Subcutaneous abdominal adipose tissue (tissue), 5 donors: ENCODE results near the gene CDKL5.

Experiments used
- H3K27ac ChIP-seq: one replicate; pipeline ENCODE4 v1.7.0; 2013; ENCODE audit warnings: low read depth, mild to moderate bottlenecking, inconsistent platforms, low read length, moderate library complexity
- H3K27me3 ChIP-seq, 5 donors: one replicate each; pipeline ENCODE4 v1.7.0; 2013; ENCODE audit warnings: low read length in 5 of 5, inconsistent platforms in 1 of 5; ENCODE audit not compliant: control insufficient read depth in 5 of 5, insufficient read depth in 4 of 5
- H3K36me3 ChIP-seq, 5 donors: one replicate each; pipeline ENCODE4 v1.7.0; 2013; ENCODE audit warnings: low read length in 5 of 5; ENCODE audit not compliant: control insufficient read depth in 5 of 5, insufficient read depth in 5 of 5
- H3K4me1 ChIP-seq, 5 donors: one replicate each; pipeline ENCODE4 v1.7.0; 2013; ENCODE audit warnings: low read length in 5 of 5, mild to moderate bottlenecking in 3 of 5, moderate library complexity in 1 of 5; ENCODE audit not compliant: control insufficient read depth in 5 of 5, insufficient read depth in 5 of 5
- H3K4me3 ChIP-seq, 5 donors: one replicate each; pipeline ENCODE4 v1.7.0; 2013; ENCODE audit warnings: low read length in 5 of 5, low read depth in 1 of 5
- H3K9ac ChIP-seq, 5 donors: one replicate each; pipeline ENCODE4 v1.7.0; 2013; ENCODE audit warnings: low read length in 5 of 5, mild to moderate bottlenecking in 4 of 5, moderate library complexity in 3 of 5
- H3K9me3 ChIP-seq, 5 donors: one replicate each; pipeline ENCODE4 v1.7.0; 2013; ENCODE audit warnings: low read length in 5 of 5; ENCODE audit not compliant: control insufficient read depth in 5 of 5
- donor health status: healthy.
- donor health status: healthy.
- donor health status: healthy.
- donor health status: healthy.
- donor health status: healthy.

Gene CDKL5

DNA sequence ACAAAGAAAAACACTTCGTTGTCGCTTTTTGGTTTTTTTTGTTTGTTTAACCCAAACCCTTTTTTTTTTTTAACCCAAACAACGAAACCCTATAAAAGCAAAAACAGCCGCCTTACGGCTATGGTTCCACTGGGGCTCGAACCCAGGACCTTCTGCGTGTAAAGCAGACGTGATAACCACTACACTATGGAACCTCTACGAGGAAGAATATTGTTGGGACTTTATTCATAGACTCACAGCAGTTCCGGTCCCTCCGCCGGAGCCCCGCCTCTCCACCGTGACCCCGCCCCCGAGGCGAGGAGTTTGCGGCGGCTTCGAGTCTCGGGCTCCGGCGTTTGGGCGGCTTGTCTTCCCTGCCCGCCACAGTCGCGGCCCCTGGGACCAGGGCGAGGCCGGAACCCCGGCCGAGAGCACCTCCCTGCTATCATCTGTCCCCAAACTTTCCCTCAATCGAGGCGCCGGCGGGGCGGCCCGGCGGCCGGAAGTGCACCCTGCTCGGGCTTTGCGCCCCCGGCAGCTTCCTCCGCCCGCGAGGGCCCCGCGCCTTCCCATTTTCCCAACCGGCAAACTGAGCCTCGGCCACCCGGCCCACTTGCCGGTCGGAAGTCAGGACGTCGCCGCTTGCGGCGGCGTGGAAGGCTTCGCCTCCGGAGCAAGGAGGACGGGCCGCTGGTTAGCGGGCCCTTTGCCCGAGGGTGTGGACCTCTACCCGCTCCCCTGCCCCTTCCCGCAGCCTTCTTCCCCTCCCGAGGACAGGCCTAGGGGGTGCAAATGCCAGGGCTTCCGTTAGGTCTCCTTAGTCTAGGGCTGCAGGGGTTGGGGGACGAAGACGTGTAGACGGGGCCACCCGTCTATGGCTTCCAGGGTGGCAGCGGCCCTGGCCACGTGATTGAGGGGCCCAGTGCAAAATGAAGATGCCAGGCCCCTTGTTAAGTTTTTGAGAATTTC, 249.7 kb downstream of the CDKL5 start:
- peak overlapping the region; percentile 29 to 78 (median 64) for H3K4me3 ChIP-seq
- peak overlapping the region in 4 of 5 donors; percentile 68 to 85 (median 73) for H3K9ac ChIP-seq
- H3K36me3 ChIP-seq, result no peaks in the 10 kb centered on the region
- H3K9me3 ChIP-seq, result no peaks in the 10 kb centered on the region
- peak overlapping the region; percentile 46 for H3K27ac ChIP-seq
- H3K27me3 ChIP-seq, result no peaks in the 10 kb centered on the region
- peaks cover 0 to 5% (median 0%) of the 10 kb centered on the region in 5 donors for H3K4me1 ChIP-seq

GRCh38 chrX:18676050-18676449, 250.6 kb downstream of the CDKL5 start:
- Histone ChIP-seq H3K9ac (no peak overlapping the region), H3K4me1 (peaks cover 0 to 5% (median 0%) of the 10 kb centered on the region in 5 donors), H3K27ac (no peak overlapping the region), H3K27me3 (no peaks in the 10 kb centered on the region), H3K9me3 (no peaks in the 10 kb centered on the region), H3K36me3 (no peaks in the 10 kb centered on the region), H3K4me3 (no peak overlapping the region)

DNA sequence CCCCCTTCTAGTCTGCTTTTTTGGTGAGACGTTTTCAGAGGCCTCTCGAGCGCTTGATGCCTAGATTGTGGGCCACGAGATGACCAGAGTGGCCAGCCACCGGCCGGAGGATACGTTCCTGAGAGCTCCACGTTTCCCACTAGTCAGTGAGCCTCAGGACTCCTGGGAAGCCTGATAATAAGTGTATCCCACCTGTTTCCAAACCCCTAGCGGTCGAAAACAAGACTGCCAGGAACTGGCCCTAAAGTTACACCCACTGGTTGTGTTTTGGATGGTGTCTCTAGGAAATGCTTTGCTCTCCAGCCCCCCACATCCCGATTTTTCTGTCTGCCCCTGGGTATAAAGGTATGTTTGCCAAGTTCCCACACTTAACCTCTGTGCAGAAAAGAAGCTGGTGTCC, 251.1 kb downstream of the CDKL5 start:
- Histone ChIP-seq H3K9ac (no peak overlapping the region), H3K27me3 (peaks cover 0 to under 1% (median 0%) of the 10 kb centered on the region in 5 donors), H3K27ac (no peak overlapping the region), H3K36me3 (no peaks in the 10 kb centered on the region), H3K9me3 (no peaks in the 10 kb centered on the region), H3K4me3 (no peak overlapping the region), H3K4me1 (peaks cover 0 to 5% (median 0%) of the 10 kb centered on the region in 5 donors)

DNA sequence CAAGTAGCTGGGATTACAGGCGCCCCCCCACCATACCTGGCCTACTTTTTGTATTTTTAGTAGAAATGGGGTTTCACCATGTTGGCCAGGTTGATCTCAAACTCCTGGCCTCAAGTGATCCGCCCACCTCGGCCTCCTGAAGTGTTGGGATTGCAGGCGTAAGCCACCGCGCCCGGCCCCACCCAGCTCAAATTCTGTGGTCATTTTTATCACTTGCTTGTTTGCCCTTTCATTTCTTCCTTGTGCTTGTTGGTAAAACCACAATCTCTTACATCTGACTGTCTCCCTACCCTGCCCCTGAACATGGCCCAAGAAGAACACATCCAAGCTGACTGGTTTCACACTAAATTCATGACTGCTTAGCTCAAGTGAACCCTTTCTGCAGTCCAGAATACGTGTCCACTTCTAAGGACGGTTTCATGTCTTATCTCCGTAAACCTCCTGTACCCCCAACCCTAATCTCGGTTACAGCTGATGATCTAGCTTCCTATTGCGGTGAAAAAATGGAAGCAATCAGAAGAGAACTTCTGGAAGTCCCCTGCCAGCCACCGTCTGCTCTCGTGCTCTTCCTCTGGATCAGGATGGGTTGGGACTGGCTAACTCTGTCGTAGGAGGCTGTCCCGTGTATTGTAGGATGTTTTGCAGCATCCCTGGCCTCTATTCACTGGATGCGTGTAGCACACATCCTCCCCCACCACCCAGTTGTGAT, 251.9 kb downstream of the CDKL5 start:
- Histone ChIP-seq H3K9ac (no peak overlapping the region), H3K27me3 (peaks cover 0 to 4% (median 0%) of the 10 kb centered on the region in 5 donors), H3K36me3 (no peaks in the 10 kb centered on the region), H3K4me1 (peaks cover 0 to 5% (median 0%) of the 10 kb centered on the region in 5 donors), H3K27ac (no peak overlapping the region), H3K4me3 (no peak overlapping the region), H3K9me3 (no peaks in the 10 kb centered on the region)

GRCh38 chrX:18681996-18682395, 256.6 kb downstream of the CDKL5 start:
- H3K4me3 ChIP-seq, result no peak overlapping the region
- H3K36me3 ChIP-seq, result no peaks in the 10 kb centered on the region
- no peaks in the 10 kb centered on the region for H3K9me3 ChIP-seq
- H3K4me1 ChIP-seq, result no peaks in the 10 kb centered on the region
- peaks cover 0 to 9% (median 4%) of the 10 kb centered on the region in 5 donors for H3K27me3 ChIP-seq
- H3K9ac ChIP-seq, result no peak overlapping the region
- no peak overlapping the region for H3K27ac ChIP-seq

- H3K27ac ChIP-seq, result no peak overlapping the region
- H3K27me3 ChIP-seq, result peaks cover 0 to 9% (median 4%) of the 10 kb centered on the region in 5 donors
- H3K9ac ChIP-seq, result no peak overlapping the region
- no peak overlapping the region for H3K4me3 ChIP-seq
- H3K4me1 ChIP-seq, result no peaks in the 10 kb centered on the region
- no peaks in the 10 kb centered on the region for H3K9me3 ChIP-seq
- H3K36me3 ChIP-seq, result no peaks in the 10 kb centered on the region
These were observed 257.6 kb downstream of the CDKL5 start for GRCh38 chrX:18682979-18683387.

DNA sequence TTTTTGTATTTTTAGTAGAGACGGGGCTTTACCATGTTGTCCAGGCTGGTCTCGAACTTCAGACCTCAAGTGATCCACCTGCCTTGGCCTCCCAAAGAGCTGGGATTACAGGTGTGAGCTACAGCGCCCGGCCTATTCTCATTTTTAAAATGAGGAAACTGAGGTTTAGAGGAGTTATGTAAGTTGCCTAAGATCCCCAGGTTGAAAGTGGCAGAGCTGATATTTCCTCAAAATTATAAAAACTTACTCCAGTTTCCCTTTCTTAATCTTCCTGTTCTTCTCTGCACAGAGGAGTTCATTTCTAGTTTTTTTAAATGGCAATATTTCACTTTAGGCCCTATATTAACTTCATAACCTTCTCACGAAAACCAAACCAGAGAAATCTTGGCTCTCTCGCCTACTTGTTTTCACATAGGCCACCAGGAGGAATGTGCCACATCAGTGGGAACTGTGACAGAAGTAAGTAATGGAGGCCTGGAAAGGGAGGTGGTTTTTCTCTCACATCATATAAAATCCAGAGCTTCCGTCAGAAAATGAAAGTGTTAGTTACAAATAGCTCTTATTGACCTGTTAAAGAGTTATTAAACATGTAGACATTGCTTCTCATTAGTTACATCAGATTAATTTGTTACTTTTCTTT, 262.6 kb downstream of the CDKL5 start:
- Histone ChIP-seq H3K4me3 (no peak overlapping the region), H3K27me3 (peaks cover 0 to 10% (median 3%) of the 10 kb centered on the region in 5 donors), H3K36me3 (no peaks in the 10 kb centered on the region), H3K9me3 (no peaks in the 10 kb centered on the region), H3K27ac (no peak overlapping the region), H3K9ac (no peak overlapping the region), H3K4me1 (no peaks in the 10 kb centered on the region)

- Histone ChIP-seq H3K4me1 (no peaks in the 10 kb centered on the region), H3K27me3 (peaks cover 0 to 8% (median 3%) of the 10 kb centered on the region in 5 donors), H3K9ac (no peak overlapping the region), H3K36me3 (no peaks in the 10 kb centered on the region), H3K4me3 (no peak overlapping the region), H3K9me3 (peaks cover 3 to 8% (median 6%) of the 10 kb centered on the region in 5 donors), H3K27ac (no peak overlapping the region)
These were observed 266.0 kb downstream of the CDKL5 start for GRCh38 chrX:18691431-18691830.

- H3K4me1 ChIP-seq, result no peaks in the 10 kb centered on the region
- H3K9ac ChIP-seq, result no peak overlapping the region
- peaks cover 3 to 8% (median 6%) of the 10 kb centered on the region in 5 donors for H3K9me3 ChIP-seq
- H3K4me3 ChIP-seq, result no peak overlapping the region
- no peak overlapping the region for H3K27ac ChIP-seq
- no peaks in the 10 kb centered on the region for H3K36me3 ChIP-seq
- H3K27me3 ChIP-seq, result peaks cover 0 to 8% (median 4%) of the 10 kb centered on the region in 5 donors
These were observed 267.1 kb downstream of the CDKL5 start for GRCh38 chrX:18692541-18692940.
